Psoas muscle (tissue), 8 donors: ENCODE results near the gene STK10. TPM values are rescaled to one million over a fixed set of nuclear protein-coding genes. Genes with fewer than 3 reads are reported as not detected.
A peak's percentile ranks its signal among the peaks of the same experiment; 100 is the strongest.

Source experiments
- ATAC-seq, 4 donors: fragments of 200-7000 bp; cut with Tn5 transposase; one replicate each; pipeline ENCODE4 v1.9.1; 2020; ENCODE audit warnings: moderate library complexity in 3 of 4, mild to moderate bottlenecking in 2 of 4
- DNase-seq, 2 donors: peaks; one replicate each; pipeline ENCODE4 v3.0.0-alpha.2; 2020
- H3K27ac ChIP-seq: fragments of 200-600 bp; one replicate; pipeline ENCODE4 v1.8.0; 2022
- H3K27me3 ChIP-seq, 3 donors: fragments of 200-600 bp in 1 of 3; one replicate each; pipeline versions ENCODE4 v1.6.1 to v1.8.0; 2013 to 2022; ENCODE audit warnings: low read length in 2 of 3, mild to moderate bottlenecking in 2 of 3, moderate library complexity in 1 of 3; ENCODE audit not compliant: insufficient read depth in 3 of 3
- H3K36me3 ChIP-seq, 2 donors: fragments of 200-600 bp in 1 of 2; one replicate each; pipeline versions ENCODE4 v1.6.1 to v1.8.0; 2013 to 2022; ENCODE audit warnings: low read depth in 1 of 2, mild to moderate bottlenecking in 1 of 2, moderate library complexity in 1 of 2; ENCODE audit not compliant: insufficient read depth in 1 of 2
- H3K4me1 ChIP-seq: fragments of 200-600 bp; one replicate; pipeline ENCODE4 v1.8.0; 2022
- H3K4me3 ChIP-seq: fragments of 200-600 bp; one replicate; pipeline ENCODE4 v1.8.0; 2022; ENCODE audit warnings: mild to moderate bottlenecking
- H3K9me3 ChIP-seq: fragments of 200-600 bp; one replicate; pipeline ENCODE4 v1.8.0; 2022
- CTCF ChIP-seq: fragments of 200-600 bp; IDR thresholded peaks from one replicate; pipeline ENCODE4 v1.8.0; 2022; ENCODE audit warnings: antibody characterized with exemption
- WGBS, 3 donors: extraction: QIAGEN DNeasy Blood & Tissue Kit; methylation state at CpG; one replicate each; pipeline versions ENCODE4 v1.1.6 to v1.1.7; 2013; 5-methylcytosine and 5-hydroxymethylcytosine counted together
- intact Hi-C, 2 donors: fragments of 100-400 bp; cut with DNase I; formaldehyde crosslinking; loops; one replicate each; pipeline versions ENCODE4 v1.11.0 to v1.14.2; 2022
- polyA plus RNA-seq, 3 donors: library from polyadenylated mRNA; stranded (reverse); fragments of 200-250 nt; gene quantifications; one replicate each; pipeline ENCODE4 v1.2.3, GENCODE V29; 2013
- total RNA-seq, 4 donors: library from RNA; stranded (reverse); fragmentation: NEBNext Ultra II Directional in 2 of 4; extraction: Animal tissue kit (Norgen Biotek cat#: 25700) in 2 of 4; gene quantifications; one replicate each; pipeline versions ENCODE4 v1.2.1 to v1.2.4, GENCODE V29; 2021 to 2023
- donor health status: healthy with polysubstance abuse.
- donor health status: DM: no; HTN: no; CAD: no; lungs with moderate emphysema.
- donor health status: Bipolar disorder and iron deficiency.
- donor health status: healthy.
- donor health status: DM: yes; HTN: yes; CAD: no.
- donor health status: DM: no; HTN: no; CAD: no.
- donor health status: DM: no; HTN: no; CAD: no.
- donor health status: DM: yes; HTN: yes; CAD: no.

Gene STK10
- total and polyA plus RNA-seq, 7 donors: 1.9 to 8.6 (median 6.2) TPM

- intact Hi-C loops: loop anchor here in 1 of 2 donors (10.0 kb wide), 1 partner anchor 93 kb away; no protein-coding TSS in a partner anchor
- WGBS, 3 donors: 52 to 63% (median 60%) methylated on average over 3 of the region's 3 CpGs
- H3K4me1 ChIP-seq: peaks cover 32% of the 10 kb centered on the region
Measured at GRCh38 chr5:172008111-172008455, 179.9 kb downstream of the STK10 start.

GRCh38 chr5:172007175-172008110 is 180.6 kb downstream of the STK10 start:
- peak in 2 of 4 donors; percentile 1 to 5 for ATAC-seq

More at GRCh38 chr5:172008111-172008455, 179.9 kb downstream of the STK10 start:
- peak overlapping the region; percentile 96 for H3K4me3 ChIP-seq
- DNase-seq (no peak), ATAC-seq (no peak)
- no peak overlapping the region for H3K27ac ChIP-seq
- no peak for TF ChIP-seq CTCF
- no peaks in the 10 kb centered on the region for H3K9me3 ChIP-seq
- H3K27me3 ChIP-seq: no peaks in the 10 kb centered on the region
- no peaks in the 10 kb centered on the region for H3K36me3 ChIP-seq

GRCh38 chr5:172006321-172007174 is 181.5 kb downstream of the STK10 start, which contains the start of gene FBXW11:
Gene FBXW11 (minus strand): TSS chr5:172006638. CDS start chr5:172006502, 136 bp downstream.
- ATAC-seq (peak; percentile 94 to 95 (median 94)), DNase-seq (peak; percentile 97 to 98)
- peaks cover 39% of the 10 kb centered on the region for H3K4me1 ChIP-seq
- H3K27me3 ChIP-seq: no peaks in the 10 kb centered on the region
- intact Hi-C loops: loop anchor here in 1 of 2 donors (10.0 kb wide), 1 partner anchor 92 kb away; no protein-coding TSS in a partner anchor
- no peaks in the 10 kb centered on the region for H3K36me3 ChIP-seq
- peak within 1 kb of the TSS; percentile 96 for H3K4me3 ChIP-seq
- H3K27ac ChIP-seq: peak within 1 kb of the TSS; percentile 98
- WGBS, 3 donors: 0% methylated on average over 71 to 81 of the region's 81 CpGs
- no peak for TF ChIP-seq CTCF
- H3K9me3 ChIP-seq: no peaks in the 10 kb centered on the region

More at GRCh38 chr5:172007175-172008110, 180.6 kb downstream of the STK10 start:
- intact Hi-C loops: loop anchor here in 1 of 2 donors (10.0 kb wide), 1 partner anchor 93 kb away; no protein-coding TSS in a partner anchor
- H3K27ac ChIP-seq: peak overlapping the region; percentile 98
- no peak for DNase-seq
- peak overlapping the region; percentile 96 for H3K4me3 ChIP-seq
- no peaks in the 10 kb centered on the region for H3K36me3 ChIP-seq
- no peaks in the 10 kb centered on the region for H3K27me3 ChIP-seq
- H3K4me1 ChIP-seq: peaks cover 38% of the 10 kb centered on the region
- H3K9me3 ChIP-seq: no peaks in the 10 kb centered on the region
- WGBS, 3 donors: 28 to 29% (median 28%) methylated on average over 37 of the region's 37 CpGs
- TF ChIP-seq CTCF: no peak

GRCh38 chr5:172005708-172006320 is 182.2 kb downstream of the STK10 start:
- Histone ChIP-seq H3K27me3 (no peaks in the 10 kb centered on the region), H3K27ac (peak overlapping the region; percentile 98), H3K4me1 (peaks cover 40% of the 10 kb centered on the region), H3K36me3 (no peaks in the 10 kb centered on the region), H3K4me3 (peak overlapping the region; percentile 96), H3K9me3 (no peaks in the 10 kb centered on the region)
- intact Hi-C loops: loop anchor here in 1 of 2 donors (10.0 kb wide), 1 partner anchor 91 kb away; no protein-coding TSS in a partner anchor
- no peak for TF ChIP-seq CTCF
- 1% methylated on average over 31 to 34 of the region's 34 CpGs for WGBS, 3 donors
- DNase-seq: peak in 1 of 2 donors; percentile 56
- peak; percentile 6 to 34 (median 15) for ATAC-seq
